K562 (cell line): ENCODE data around the gene ISLR2. TPM values are rescaled to one million over a fixed set of nuclear protein-coding genes. Genes with fewer than 3 reads are reported as not detected.
"Not testable (repeated sequence)": the region's sequence is repeated elsewhere in the genome, so short reads cannot be mapped to it uniquely, and the experiment has no call there.

Experiments
- ATAC-seq: fragments of 200-7000 bp; cut with Tn5 transposase; 3 replicates; pipeline ENCODE4 v1.9.1; 2020; ENCODE audit warnings: moderate library complexity
- BruUV-seq: library from RNA; stranded (reverse); fragments of 400-500 nt; replicated peaks from 2 replicates; lab custom pipeline; 2021; lab: Mats Ljungman, UMichigan
- CTCF ChIA-PET: fragments of 300-600 bp; formaldehyde crosslinking; extraction: SDS; loops from one replicate; lab custom pipeline; 2021; ENCODE audit warnings: low intra/inter-chr PET ratio; lab: Yijun Ruan, JAX
- POLR2A ChIA-PET: fragments of 300-600, 350-650 bp; sonication (Branson Sonifier 250); formaldehyde crosslinking; extraction: SDS; loops from one replicate; lab custom pipeline; 2021; ENCODE audit warnings: antibody characterized with exemption, inconsistent platforms; lab: Yijun Ruan, JAX
- DNase-seq, 4 experiments: peaks; one replicate each; pipeline versions ENCODE4 v3.0.0 to v3.0.0-alpha.2; 2011 to 2018; ENCODE audit warnings: low spot score in 3 of 4, mixed read lengths in 3 of 4; ENCODE audit errors: extremely low read depth in 1 of 4
- FAIRE-seq: peaks from 2 replicates; lab custom pipeline; 2011; peaks lifted over from hg19 to GRCh38; lab: Jason Lieb, UNC
- H2AFZ ChIP-seq: 2 replicates; pipeline ENCODE4 v1.6.0; 2011; ENCODE audit warnings: low read depth, low read length, control low read depth, inconsistent platforms
- H3K27ac ChIP-seq: fragments of 200-600 bp; 3 replicates; pipeline ENCODE4 v1.8.0; 2011; ENCODE audit warnings: low read depth, mild to moderate bottlenecking, control low read depth, inconsistent platforms, low read length, moderate library complexity, mixed read lengths; ENCODE audit errors: extremely low read depth
- H3K27me3 ChIP-seq, 2 experiments: fragments of 300-600 bp in 1 of 2; 2 replicates in 1 of 2; 3 replicates in 1 of 2; pipeline versions ENCODE4 v1.6.0 to v1.8.0; 2011; ENCODE audit warnings: inconsistent platforms in 2 of 2, low read length in 2 of 2, mild to moderate bottlenecking in 1 of 2, mixed read lengths in 1 of 2, moderate library complexity in 1 of 2; ENCODE audit not compliant: control insufficient read depth in 2 of 2, insufficient read depth in 2 of 2
- H3K36me3 ChIP-seq: fragments of 300-600 bp; 3 replicates; pipeline ENCODE4 v1.8.0; 2011; ENCODE audit warnings: mild to moderate bottlenecking, low read length, inconsistent platforms; ENCODE audit not compliant: control insufficient read depth, insufficient read depth
- H3K4me1 ChIP-seq, 2 experiments: fragments of 200-600 bp in 1 of 2; replicated peaks in 1 of 2; 2 replicates in 1 of 2; 3 replicates in 1 of 2; pipeline versions ENCODE4 v1.5.1 to v1.8.0; 2011; ENCODE audit warnings: inconsistent platforms in 2 of 2, low read length in 2 of 2, mild to moderate bottlenecking in 1 of 2, mixed read lengths in 1 of 2, moderate library complexity in 1 of 2; ENCODE audit not compliant: control insufficient read depth in 2 of 2, insufficient read depth in 2 of 2
- H3K4me2 ChIP-seq: 2 replicates; pipeline ENCODE4 v1.6.1; 2011; ENCODE audit warnings: low read length, control low read depth, inconsistent platforms, mixed read lengths; ENCODE audit not compliant: insufficient read depth
- H3K4me3 ChIP-seq: fragments of 200-600 bp; sonication (generic), shearing (Covaris generic); 2 replicates; pipeline ENCODE4 v1.5.1; 2016; ENCODE audit warnings: control low read depth, inconsistent platforms
- H3K79me2 ChIP-seq: fragments of 200-600 bp; 3 replicates; pipeline ENCODE4 v1.8.0; 2011; ENCODE audit warnings: low read length, inconsistent platforms; ENCODE audit not compliant: control insufficient read depth, insufficient read depth
- H3K9ac ChIP-seq, 2 experiments: 2 replicates each; pipeline versions ENCODE4 v1.6.0 to v1.6.1; 2011; ENCODE audit warnings: low read depth in 2 of 2, low read length in 2 of 2, control low read depth in 1 of 2, inconsistent platforms in 1 of 2, mild to moderate bottlenecking in 1 of 2, mixed read lengths in 1 of 2; ENCODE audit not compliant: insufficient read depth in 1 of 2
- H3K9me1 ChIP-seq: one replicate; pipeline ENCODE4 v1.6.0; 2011; ENCODE audit warnings: inconsistent platforms, mild to moderate bottlenecking, low read length, moderate library complexity; ENCODE audit not compliant: control insufficient read depth, insufficient read depth
- H3K9me3 ChIP-seq: replicated peaks from 2 replicates; pipeline ENCODE4 v1.5.1; 2011; ENCODE audit warnings: low read depth, low read length, inconsistent platforms; ENCODE audit not compliant: control insufficient read depth, insufficient read depth
- H4K20me1 ChIP-seq: replicated peaks from 2 replicates; pipeline ENCODE4 v1.6.1; 2011; ENCODE audit warnings: low read length, inconsistent platforms, mixed read lengths; ENCODE audit not compliant: control insufficient read depth, insufficient read depth
- WGBS: fragments of 100-300 bp; shearing (Covaris generic); methylation state at CpG from one replicate; pipeline ENCODE4 v1.1.6; 2016; ENCODE audit warnings: low coverage, mixed read lengths; ENCODE audit not compliant: insufficient coverage; ENCODE audit errors: missing lambda C conversion rate; 5-methylcytosine and 5-hydroxymethylcytosine counted together
- in situ Hi-C: fragments of 300-500 bp; cut with MboI; formaldehyde crosslinking; loops from 4 replicates; pipeline ENCODE4 v1.15.0; 2018; ENCODE audit warnings: inconsistent platforms, mixed read lengths
- intact Hi-C: fragments of 100-400 bp; cut with micrococcal nuclease; formaldehyde crosslinking; loops from 2 replicates; pipeline ENCODE4 v1.14.2; 2022
- polyA plus RNA-seq, 8 experiments: library from polyadenylated mRNA; depleted of rRNA in 4 of 8; stranded (reverse) in 5 of 8; unstranded in 3 of 8; fragments of >200 nt; fragmentation: Nextera tagmentation in 2 of 8; fragmentation: Illumina TruSeq in 1 of 8; extraction: Ambion mirVana in 2 of 8; extraction: Trizol in 1 of 8; gene quantifications; 2 replicates each; pipeline versions ENCODE4 v1.2.1 to v1.2.3, GENCODE V29; 2011 to 2014; ENCODE audit warnings: inconsistent platforms in 1 of 8, missing spikeins in 1 of 8
- total RNA-seq, 7 experiments: library from RNA; depleted of rRNA in 6 of 7; stranded (reverse); fragments of >200 nt in 6 of 7; fragmentation: Illumina TruSeq in 2 of 7; extraction: Trizol in 2 of 7; gene quantifications; 2 replicates each; pipeline versions ENCODE4 v1.2.1 to v1.2.3, GENCODE V29; 2011 to 2021; ENCODE audit warnings: low replicate concordance in 1 of 7

ISLR2 gene
- total and polyA plus RNA-seq, 9 of the 15 experiments (the other 6 are each of a cell fraction or from before 2014, with no cell fraction given) = not detected

DNA sequence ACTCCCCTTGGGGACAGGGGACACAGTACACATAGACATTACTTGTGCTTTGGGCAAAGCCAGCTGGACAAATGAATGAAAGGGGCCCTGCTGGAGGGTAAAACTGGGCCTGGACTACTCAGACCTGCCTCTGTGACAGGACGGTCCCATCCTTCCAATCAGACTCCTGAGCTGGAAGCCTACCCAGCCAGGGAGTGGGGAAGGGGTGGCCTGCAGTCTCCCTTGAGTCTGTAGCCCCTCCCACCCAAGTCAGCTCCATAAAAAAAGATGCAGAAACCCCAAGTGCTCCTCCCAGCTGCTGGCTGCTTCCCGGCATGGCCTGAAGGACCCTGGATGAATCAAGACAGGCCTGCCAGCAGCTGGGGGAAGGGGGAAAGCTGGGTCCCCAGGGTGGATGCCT lies 35.8 kb upstream of the ISLR2 start:
- H3K4me3 ChIP-seq, H4K20me1 ChIP-seq, DNase-seq, H3K79me2 ChIP-seq, POLR2A ChIA-PET, FAIRE-seq, H3K27me3 ChIP-seq, intact Hi-C loops, H3K9me1 ChIP-seq, H3K4me2 ChIP-seq, BruUV-seq, H3K9ac ChIP-seq, H3K36me3 ChIP-seq, CTCF ChIA-PET, H3K9me3 ChIP-seq, ATAC-seq, H2AFZ ChIP-seq, H3K4me1 ChIP-seq, H3K27ac ChIP-seq: not testable (repeated sequence)
- in situ Hi-C loops = loop anchor here (25.0 kb wide), 2 partner anchors 1307 to 1782 kb away; partner anchors contain the start of genes ADPGK and CELF6
- no CpG with 5 or more reads among the region's 2 CpGs for WGBS

DNA sequence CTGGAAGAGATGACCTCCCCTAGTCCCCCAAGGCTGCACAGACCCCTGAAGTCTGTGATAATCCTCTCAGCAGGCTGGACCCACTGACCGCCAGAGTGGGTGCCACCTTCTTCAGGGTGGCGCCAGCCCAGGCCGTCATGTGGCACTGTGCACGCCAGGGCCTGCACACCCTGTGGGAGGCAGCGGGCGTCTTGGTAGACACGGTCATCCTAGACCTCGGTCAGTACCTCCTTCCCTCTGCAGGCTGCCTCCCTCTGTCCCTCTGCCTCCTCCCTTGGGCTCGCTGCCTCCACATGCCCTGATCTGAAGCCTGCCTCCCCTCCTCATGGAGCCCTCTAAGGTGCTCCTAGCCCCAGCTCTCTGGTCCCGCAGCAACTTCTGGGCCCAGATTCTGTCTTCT lies 34.8 kb upstream of the ISLR2 start:
- H3K36me3 ChIP-seq, intact Hi-C loops, H3K9me3 ChIP-seq, ATAC-seq, H3K4me1 ChIP-seq, POLR2A ChIA-PET, CTCF ChIA-PET, DNase-seq, H4K20me1 ChIP-seq, H3K4me3 ChIP-seq, H2AFZ ChIP-seq, H3K9me1 ChIP-seq, BruUV-seq, H3K4me2 ChIP-seq, H3K79me2 ChIP-seq, H3K9ac ChIP-seq, H3K27ac ChIP-seq, H3K27me3 ChIP-seq, FAIRE-seq: not testable (repeated sequence)
- in situ Hi-C loops = loop anchor here (25.0 kb wide), 2 partner anchors 1308 to 1783 kb away; partner anchors contain the start of genes ADPGK and CELF6
- WGBS = 6% methylated on average over 4 of the region's 10 CpGs

DNA sequence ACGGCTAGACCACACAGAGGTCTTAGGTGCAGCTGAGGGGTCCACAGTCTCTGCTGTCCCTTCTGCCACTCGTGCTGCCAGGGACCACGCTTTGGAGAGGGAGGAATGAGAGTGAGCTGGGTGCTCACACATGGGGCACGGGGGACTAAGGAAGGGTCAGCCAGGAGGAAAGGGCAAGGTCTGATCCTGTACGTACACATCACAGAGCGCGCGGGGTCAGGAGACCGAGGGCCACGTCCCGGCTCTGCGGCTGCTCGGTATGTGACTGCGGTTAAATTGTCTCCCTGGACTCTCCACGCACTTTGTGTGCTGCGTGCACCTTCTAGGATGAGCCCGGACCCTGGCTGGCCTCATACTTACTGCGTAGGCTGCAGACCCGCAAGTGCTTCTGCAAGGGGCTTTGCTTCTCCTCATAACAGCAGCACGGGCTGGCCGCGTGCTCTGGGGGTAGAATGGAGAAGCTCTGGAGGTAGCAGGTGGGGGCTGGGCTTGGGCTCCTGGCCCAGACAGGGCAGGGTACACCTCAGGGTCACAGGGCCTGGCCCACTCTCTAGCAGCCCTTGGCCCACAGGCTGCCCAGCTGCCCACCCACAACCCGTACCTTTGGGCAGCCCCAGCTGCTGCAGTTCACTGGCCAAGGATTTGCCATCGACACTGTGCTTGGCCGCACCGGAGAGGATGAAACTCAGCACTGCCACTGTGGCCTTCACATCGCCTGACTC lies 33.5 kb upstream of the ISLR2 start:
- H3K9ac ChIP-seq, H4K20me1 ChIP-seq, FAIRE-seq, H3K9me1 ChIP-seq, H3K27ac ChIP-seq, DNase-seq, H3K4me1 ChIP-seq, BruUV-seq, H3K79me2 ChIP-seq, ATAC-seq, H3K27me3 ChIP-seq, POLR2A ChIA-PET, intact Hi-C loops, H3K4me2 ChIP-seq, H3K36me3 ChIP-seq, H3K4me3 ChIP-seq, CTCF ChIA-PET, H2AFZ ChIP-seq, H3K9me3 ChIP-seq: not testable (repeated sequence)
- WGBS = no CpG with 5 or more reads among the region's 27 CpGs
- in situ Hi-C loops = loop anchor here (25.0 kb wide), 2 partner anchors 1310 to 1785 kb away; partner anchors contain the start of genes ADPGK and CELF6
